Measurements from ENCODE around the gene TOPORS. TPM values are rescaled to one million over a fixed set of nuclear protein-coding genes. Genes with fewer than 3 reads are reported as not detected.
"Not testable (repeated sequence)": the region's sequence is repeated elsewhere in the genome, so short reads cannot be mapped to it uniquely, and the experiment has no call there.

Gene TOPORS
- total RNA-seq, 1 experiment from 2014 or later = 26.1 TPM

- TF ChIP-seq FOXK1 (CRISPR knock-in tag; IDR thresholded peaks at IDR 0.05) (peak; percentile 95), ZNF232 (CRISPR knock-in tag; IDR thresholded peaks at IDR 0.05) (peak; percentile 71; the same call in 1 of the 2 replicates), ETV6 (CRISPR knock-in tag; IDR thresholded peaks at IDR 0.05) (peak; percentile 20; the same call in 1 of the 2 replicates), ERG (CRISPR knock-in tag; IDR thresholded peaks at IDR 0.05) (no peak), USF1 (CRISPR knock-in tag; IDR thresholded peaks at IDR 0.05) (peak; percentile 13; the same call in 1 of the 2 replicates), CBFB (CRISPR knock-in tag; IDR thresholded peaks at IDR 0.05; ENCODE audit: low read depth) (0 out of 2 replicates have a peak, but pooled peaks have one; percentile 43), GTF2I (CRISPR knock-in tag; conservative IDR thresholded peaks at IDR 0.05) (peak; percentile 69), ZSCAN18 (CRISPR knock-in tag; IDR thresholded peaks at IDR 0.05) (no peak), FOXP4 (CRISPR knock-in tag; IDR thresholded peaks at IDR 0.05) (peak; percentile 51; the same call in 1 of the 2 replicates)
These were observed 1.7 kb downstream of the TOPORS start (continued) for GRCh38 chr9:32550562-32551275.

- POLR2A ChIA-PET = interaction anchor here (0.8 to 3.8 kb wide), 11 partner anchors 9 to 452 kb away, joined by 3 to 36 read pairs (median 4); partner anchors contain the start of genes ACO1, APTX, NDUFB6 and RIGI
- no peak for DNase-seq (ENCODE audit: low spot score)
- H3K4me1 Mint-ChIP-seq = peaks cover 24% of the 10 kb centered on the region
- peaks cover 22% of the 10 kb centered on the region for H3K36me3 Mint-ChIP-seq
- peak overlapping the region; percentile 98 for H3K27ac Mint-ChIP-seq
- no peaks in the 10 kb centered on the region for H3K9me3 Mint-ChIP-seq
- CTCF ChIA-PET = interaction anchor here (0.6 to 4.7 kb wide), 10 partner anchors 11 to 172 kb away, joined by 3 to 49 read pairs (median 6); partner anchors contain the start of genes ACO1, NDUFB6 and RIGI
- no peak for ATAC-seq
- TF ChIP-seq EMX1 (CRISPR knock-in tag; IDR thresholded peaks at IDR 0.05) (no peak), CTCF (IDR thresholded peaks at IDR 0.05) (no peak), CDX4 (CRISPR knock-in tag; IDR thresholded peaks at IDR 0.05; ENCODE audit: borderline replicate concordance) (no peak)
- no peaks in the 10 kb centered on the region for H3K27me3 Mint-ChIP-seq (ENCODE audit: low read depth)
- H3K4me3 Mint-ChIP-seq = peak overlapping the region; percentile 91
These were observed 2.2 kb downstream of the TOPORS start for GRCh38 chr9:32550150-32550561.

GRCh38 chr9:32548213-32548612 is 4.2 kb downstream of the TOPORS start:
- H3K4me3 Mint-ChIP-seq; H3K27me3 Mint-ChIP-seq (ENCODE audit: low read depth); ATAC-seq; H3K9me3 Mint-ChIP-seq; DNase-seq (ENCODE audit: low spot score); POLR2A ChIA-PET: not testable (repeated sequence)
- peaks cover 31% of the 10 kb centered on the region for H3K36me3 Mint-ChIP-seq
- CTCF ChIA-PET = interaction anchor here (0.7 to 1.1 kb wide), 2 partner anchors 24 to 33 kb away, joined by 3 read pairs; no protein-coding TSS in a partner anchor
- H3K4me1 Mint-ChIP-seq = peaks cover 19% of the 10 kb centered on the region
- H3K27ac Mint-ChIP-seq = peak overlapping the region; percentile 57; the same call in 1 of the 2 replicates

All from WTC11 (cell line).